T47D (cell line): ENCODE data around the gene PTPN7.

Experiments used
- DNase-seq, 2 experiments: peaks; one replicate each; pipeline versions ENCODE4 v3.0.0 to v3.0.0-alpha.2; 2011 to 2012; ENCODE audit warnings: low read depth in 1 of 2, low spot score in 1 of 2
- JUND ChIP-seq: IDR thresholded peaks from 2 replicates; pipeline ENCODE4 v1.6.1; 2012; ENCODE audit warnings: low read depth
- in situ Hi-C: cut with HindIII; loops from 2 replicates; pipeline ENCODE4 v1.10.0; 2016; ENCODE audit warnings: low sequenced_read_pairs, low pct_unique_long_range_greater_than_20kb

PTPN7 gene

GRCh38 chr1:202160377-202160940 lies at the start of gene PTPN7:
PTPN7 (minus strand) TSS chr1:202160602; CDS start chr1:202159402, 1,200 bp downstream.
- in situ Hi-C loops, result no loop called here
- no peak for DNase-seq
- no peak for TF ChIP-seq JUND

GRCh38 chr1:202208351-202208857 lies 48.0 kb upstream of the PTPN7 start:
- TF ChIP-seq JUND, result no peak
- DNase-seq, result no peak

GRCh38 chr1:202207292-202207691 lies 46.9 kb upstream of the PTPN7 start:
- no peak for TF ChIP-seq JUND
- in situ Hi-C loops, result no loop called here
- no peak for DNase-seq

More at GRCh38 chr1:202208351-202208857, 48.0 kb upstream of the PTPN7 start:
- in situ Hi-C loops, result no loop called here

- TF ChIP-seq JUND, result no peak
- DNase-seq, result no peak
- in situ Hi-C loops, result no loop called here
Observed at GRCh38 chr1:202205523-202206190, 45.3 kb upstream of the PTPN7 start.

- TF ChIP-seq JUND, result no peak
- peak in 1 of 2 experiments; percentile 45 for DNase-seq
- in situ Hi-C loops, result no loop called here
Observed at GRCh38 chr1:202204065-202204464, 43.7 kb upstream of the PTPN7 start.

GRCh38 chr1:202203238-202204039 lies 43.0 kb upstream of the PTPN7 start:
- in situ Hi-C loops, result no loop called here

GRCh38 chr1:202202500-202203168 lies 42.2 kb upstream of the PTPN7 start:
- in situ Hi-C loops, result no loop called here
- DNase-seq, result no peak
- TF ChIP-seq JUND, result no peak

More at GRCh38 chr1:202203238-202204039, 43.0 kb upstream of the PTPN7 start:
- no peak for DNase-seq
- no peak for TF ChIP-seq JUND

GRCh38 chr1:202201971-202202370 lies 41.6 kb upstream of the PTPN7 start:
- TF ChIP-seq JUND, result no peak
- in situ Hi-C loops, result no loop called here
- DNase-seq, result no peak

- in situ Hi-C loops, result no loop called here
- no peak for DNase-seq
- no peak for TF ChIP-seq JUND
Observed at GRCh38 chr1:202201266-202201665, 40.9 kb upstream of the PTPN7 start.

- TF ChIP-seq JUND, result no peak
- in situ Hi-C loops, result no loop called here
- no peak for DNase-seq
Observed at GRCh38 chr1:202200669-202201068, 40.3 kb upstream of the PTPN7 start.

GRCh38 chr1:202200112-202200548 lies 39.7 kb upstream of the PTPN7 start:
- in situ Hi-C loops, result no loop called here

More at GRCh38 chr1:202200112-202200548, 39.7 kb upstream of the PTPN7 start:
- DNase-seq, result no peak
- no peak for TF ChIP-seq JUND
